Panc1 (cell line): Measurements from ENCODE around the gene NDUFAF3.

Experiments used
- CTCF ChIP-seq: fragments of 450-650 bp; IDR thresholded peaks from 2 replicates; pipeline ENCODE4 v1.5.1; 2017; ENCODE audit warnings: mild to moderate bottlenecking
- POLR2AphosphoS5 ChIP-seq: IDR thresholded peaks from 2 replicates; pipeline ENCODE4 v1.6.1; 2012; ENCODE audit warnings: mild to moderate bottlenecking, low read depth, low read length, moderate library complexity
- REST ChIP-seq, 2 experiments: IDR thresholded peaks; 2 replicates each; pipeline ENCODE4 v1.6.1; 2011 to 2012; ENCODE audit warnings: low read depth in 2 of 2, control low read depth in 1 of 2, low read length in 1 of 2, mild to moderate bottlenecking in 1 of 2, moderate library complexity in 1 of 2; ENCODE audit not compliant: insufficient read depth in 1 of 2
- SIN3A ChIP-seq: IDR thresholded peaks from 2 replicates; pipeline ENCODE4 v1.6.1; 2012; ENCODE audit warnings: low read depth, mild to moderate bottlenecking, low read length, moderate library complexity, borderline replicate concordance; ENCODE audit not compliant: insufficient read depth

GRCh38 chr3:49005303-49005680 lies 16.6 kb upstream of the NDUFAF3 start:
- no peak for TF ChIP-seq CTCF
- TF ChIP-seq POLR2AphosphoS5: no peak
- TF ChIP-seq SIN3A: no peak
- no peak for TF ChIP-seq REST (IDR thresholded peaks at IDR 0.05; ENCODE audit: insufficient read depth in 1 of 2, low read depth in 2 of 2, low read length in 1 of 2)
